IMR-90 (cell line): Measurements from ENCODE around the gene ZNF579.

Experiments
- BHLHE40 ChIP-seq: fragments of 150-350 bp; IDR thresholded peaks from 2 replicates; pipeline ENCODE4 v1.6.1; 2016; ENCODE audit warnings: mild to moderate bottlenecking, low read depth, low read length
- CEBPB ChIP-seq: IDR thresholded peaks from 2 replicates; pipeline ENCODE4 v1.6.1; 2012; ENCODE audit warnings: low read depth, low read length, improper control_type of control experiment
- FOS ChIP-seq: fragments of 150-350 bp; IDR thresholded peaks from 2 replicates; pipeline ENCODE4 v1.6.1; 2016; ENCODE audit warnings: low read depth, low read length
- POLR2A ChIP-seq: IDR thresholded peaks from 2 replicates; pipeline ENCODE4 v1.6.1; 2012; ENCODE audit warnings: mild to moderate bottlenecking, low read depth, low read length
- RAD21 ChIP-seq: IDR thresholded peaks from 2 replicates; pipeline ENCODE4 v1.6.1; 2012; ENCODE audit warnings: low read length, improper control_type of control experiment
- RFX5 ChIP-seq: IDR thresholded peaks from 2 replicates; pipeline ENCODE4 v1.8.0; 2012; ENCODE audit warnings: low read depth, mild to moderate bottlenecking, low read length, moderate library complexity
- SMC3 ChIP-seq: fragments of 150-350 bp; IDR thresholded peaks from 2 replicates; pipeline ENCODE4 v1.6.1; 2016; ENCODE audit warnings: low read depth, mild to moderate bottlenecking, antibody characterized with exemption, low read length, moderate library complexity
- USF2 ChIP-seq: fragments of 150-350 bp; IDR thresholded peaks from 2 replicates; pipeline ENCODE4 v1.6.1; 2017; ENCODE audit warnings: mild to moderate bottlenecking, antibody characterized with exemption, low read length, low read depth
- TF ChIP-seq, protein P1 (sequence below): conservative IDR thresholded peaks from 2 replicates; pipeline ENCODE4 v1.5.1; 2012; ENCODE audit warnings: mild to moderate bottlenecking, low read depth, low read length, improper control_type of control experiment

- TF ChIP-seq, protein P1, sequence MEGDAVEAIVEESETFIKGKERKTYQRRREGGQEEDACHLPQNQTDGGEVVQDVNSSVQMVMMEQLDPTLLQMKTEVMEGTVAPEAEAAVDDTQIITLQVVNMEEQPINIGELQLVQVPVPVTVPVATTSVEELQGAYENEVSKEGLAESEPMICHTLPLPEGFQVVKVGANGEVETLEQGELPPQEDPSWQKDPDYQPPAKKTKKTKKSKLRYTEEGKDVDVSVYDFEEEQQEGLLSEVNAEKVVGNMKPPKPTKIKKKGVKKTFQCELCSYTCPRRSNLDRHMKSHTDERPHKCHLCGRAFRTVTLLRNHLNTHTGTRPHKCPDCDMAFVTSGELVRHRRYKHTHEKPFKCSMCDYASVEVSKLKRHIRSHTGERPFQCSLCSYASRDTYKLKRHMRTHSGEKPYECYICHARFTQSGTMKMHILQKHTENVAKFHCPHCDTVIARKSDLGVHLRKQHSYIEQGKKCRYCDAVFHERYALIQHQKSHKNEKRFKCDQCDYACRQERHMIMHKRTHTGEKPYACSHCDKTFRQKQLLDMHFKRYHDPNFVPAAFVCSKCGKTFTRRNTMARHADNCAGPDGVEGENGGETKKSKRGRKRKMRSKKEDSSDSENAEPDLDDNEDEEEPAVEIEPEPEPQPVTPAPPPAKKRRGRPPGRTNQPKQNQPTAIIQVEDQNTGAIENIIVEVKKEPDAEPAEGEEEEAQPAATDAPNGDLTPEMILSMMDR: no peak
- TF ChIP-seq RAD21: no peak
- TF ChIP-seq RFX5: no peak
- TF ChIP-seq CEBPB: no peak
- no peak for TF ChIP-seq BHLHE40
- TF ChIP-seq POLR2A: no peak
- TF ChIP-seq SMC3: no peak
- TF ChIP-seq USF2: no peak
- no peak for TF ChIP-seq FOS
Observed at GRCh38 chr19:55579766-55580621, 654 bp downstream of the ZNF579 start.
